GM12874 (cell line): ENCODE measurements around the gene GARNL3.

Experiments used
- CTCF ChIP-seq: IDR thresholded peaks from 2 replicates; pipeline ENCODE4 v1.5.1; 2011; ENCODE audit warnings: low read depth, mild to moderate bottlenecking, control low read depth, low read length, moderate library complexity; ENCODE audit not compliant: insufficient read depth

Gene GARNL3

DNA sequence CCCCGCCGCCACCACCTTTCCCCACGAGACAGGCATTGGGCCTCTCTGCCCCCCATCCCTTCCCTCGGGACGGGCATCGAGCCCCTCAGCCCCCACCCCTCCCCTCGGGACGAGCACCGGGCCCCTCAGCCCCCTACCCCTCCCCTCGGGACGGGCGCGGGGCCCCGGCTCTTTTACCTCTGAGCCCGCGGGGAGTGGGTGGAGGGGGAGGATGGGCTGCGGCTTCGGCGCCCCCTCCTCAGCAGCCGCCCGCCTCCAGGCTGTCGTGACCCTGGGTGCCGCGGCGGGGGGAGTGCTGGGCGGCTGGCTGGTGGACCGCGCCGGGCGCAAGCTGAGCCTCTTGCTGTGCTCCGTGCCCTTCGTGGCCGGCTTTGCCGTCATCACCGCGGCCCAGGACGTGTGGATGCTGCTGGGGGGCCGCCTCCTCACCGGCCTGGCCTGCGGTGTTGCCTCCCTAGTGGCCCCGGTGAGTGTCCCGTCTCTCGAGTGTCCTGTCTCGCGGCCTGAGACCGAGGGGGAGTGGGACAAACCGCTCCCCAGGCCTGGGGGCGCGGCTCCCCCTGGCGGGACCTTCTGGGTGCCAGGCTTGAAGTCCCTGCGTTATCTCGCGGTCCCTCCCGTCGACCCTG lies 133.2 kb downstream of the GARNL3 start:
- TF ChIP-seq CTCF, result peak; percentile 68

- no peak for TF ChIP-seq CTCF
These were observed 133.7 kb downstream of the GARNL3 start for GRCh38 chr9:127398275-127398647.

DNA sequence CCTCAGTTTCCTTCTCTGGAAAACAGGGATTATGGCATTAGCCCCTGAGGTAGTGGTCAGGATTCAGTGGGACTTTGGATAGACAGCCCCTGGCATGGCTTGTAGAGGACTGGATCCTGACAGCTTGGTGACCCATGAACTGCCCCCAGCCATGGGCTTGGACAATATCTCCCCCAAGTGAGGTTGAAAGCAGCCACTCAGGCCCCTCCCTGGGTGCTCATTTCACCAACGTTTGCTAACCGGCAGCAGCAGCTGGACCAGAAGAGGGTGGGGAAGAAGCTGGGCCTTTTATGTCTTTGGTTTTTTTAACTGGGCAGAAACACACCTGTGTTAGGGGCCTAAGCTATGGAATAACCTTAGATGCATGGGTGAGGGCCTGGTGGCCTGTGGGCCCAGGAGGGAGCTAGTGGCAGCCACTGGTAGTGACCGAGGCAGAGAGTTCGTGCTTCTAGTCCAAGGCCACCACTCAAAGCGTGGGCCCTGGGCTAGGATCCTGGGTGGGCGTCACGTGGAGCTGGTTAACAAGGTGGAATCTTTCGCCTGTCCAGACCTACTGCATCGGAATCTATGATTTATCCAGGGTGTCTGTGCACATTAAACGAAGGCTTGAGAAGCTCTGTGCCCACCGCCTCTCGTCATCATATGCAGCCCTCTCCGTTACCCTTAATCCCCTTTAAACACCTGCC lies 134.3 kb downstream of the GARNL3 start:
- no peak for TF ChIP-seq CTCF

DNA sequence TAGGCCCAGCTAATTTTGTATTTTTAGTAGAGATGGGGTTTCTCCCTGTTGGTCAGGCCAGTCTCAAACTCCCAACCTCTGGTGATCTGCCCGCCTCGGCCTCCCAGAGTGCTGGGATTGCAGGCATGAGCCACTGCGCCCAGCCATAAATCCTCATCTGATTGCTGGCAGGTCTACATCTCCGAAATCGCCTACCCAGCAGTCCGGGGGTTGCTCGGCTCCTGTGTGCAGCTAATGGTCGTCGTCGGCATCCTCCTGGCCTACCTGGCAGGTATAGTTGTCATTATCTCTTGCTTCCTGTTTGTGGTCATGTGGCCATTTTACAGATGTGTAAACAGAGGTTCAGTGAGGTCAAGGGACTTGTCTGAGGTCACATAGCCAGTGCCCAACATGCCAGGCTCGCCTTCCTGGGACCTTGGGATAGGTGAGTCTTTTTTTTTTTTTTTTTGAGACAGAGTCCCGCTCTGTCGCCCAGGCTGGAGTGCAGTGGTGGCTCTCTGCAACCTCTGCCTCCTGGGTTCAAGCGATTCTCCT lies 135.2 kb downstream of the GARNL3 start:
- no peak for TF ChIP-seq CTCF

DNA sequence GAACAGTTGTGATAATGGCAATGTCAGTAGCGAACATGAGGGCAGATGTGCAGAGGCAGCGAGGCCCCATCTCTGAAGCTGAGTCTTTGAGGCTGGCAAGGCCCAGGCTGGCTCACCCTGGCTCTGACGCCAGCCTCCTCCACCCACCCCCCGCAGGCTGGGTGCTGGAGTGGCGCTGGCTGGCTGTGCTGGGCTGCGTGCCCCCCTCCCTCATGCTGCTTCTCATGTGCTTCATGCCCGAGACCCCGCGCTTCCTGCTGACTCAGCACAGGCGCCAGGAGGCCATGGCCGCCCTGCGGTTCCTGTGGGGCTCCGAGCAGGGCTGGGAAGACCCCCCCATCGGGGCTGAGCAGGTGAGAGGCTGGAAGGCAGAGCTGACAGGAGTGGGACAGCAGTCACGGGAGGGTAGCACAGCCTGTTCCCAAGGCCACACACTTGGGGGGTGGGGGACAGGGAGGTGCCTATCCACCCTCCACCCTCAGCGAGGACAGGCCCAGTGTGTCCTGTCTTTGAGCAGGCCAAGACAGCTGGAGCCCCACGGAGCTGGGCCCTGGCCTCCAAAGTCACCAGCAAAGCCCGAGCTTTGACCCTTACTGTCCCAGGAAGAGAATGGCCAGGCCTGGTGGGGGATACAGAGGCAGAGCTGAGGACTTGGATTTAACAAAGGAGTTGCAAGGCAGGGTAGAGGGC lies 138.0 kb downstream of the GARNL3 start:
- TF ChIP-seq CTCF, result no peak

- no peak for TF ChIP-seq CTCF
These were observed 139.1 kb downstream of the GARNL3 start for GRCh38 chr9:127403507-127404192.

- TF ChIP-seq CTCF, result no peak
These were observed 140.1 kb downstream of the GARNL3 start for GRCh38 chr9:127404631-127405030.
